GM12874 (cell line): ENCODE results near the gene COA4.

Experiments used
- TF ChIP-seq, protein P1 (sequence below): IDR thresholded peaks from 2 replicates; pipeline ENCODE4 v1.5.1; 2011; ENCODE audit warnings: low read depth, mild to moderate bottlenecking, control low read depth, low read length, moderate library complexity; ENCODE audit not compliant: insufficient read depth

Gene COA4

DNA sequence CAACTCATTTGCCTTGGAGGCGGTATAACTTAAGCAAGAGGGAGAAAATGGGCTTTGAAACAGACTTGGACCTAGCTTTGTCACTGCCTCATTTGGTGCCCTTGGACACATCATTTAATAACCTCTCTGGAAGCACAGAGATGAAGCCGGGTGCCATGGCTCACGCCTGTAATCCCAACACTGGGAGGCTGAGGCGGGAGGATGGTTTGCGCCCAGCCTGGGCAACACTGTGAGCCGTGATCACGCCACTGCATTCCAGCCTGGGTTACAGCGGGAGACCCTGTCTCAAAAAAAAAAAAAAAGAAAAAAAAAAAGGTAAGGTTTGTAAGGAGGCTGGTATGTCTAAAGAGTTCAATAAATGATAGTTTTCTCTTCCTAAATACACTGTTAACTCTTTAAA lies 806 bp downstream of the COA4 start:
- TF ChIP-seq, protein P1, sequence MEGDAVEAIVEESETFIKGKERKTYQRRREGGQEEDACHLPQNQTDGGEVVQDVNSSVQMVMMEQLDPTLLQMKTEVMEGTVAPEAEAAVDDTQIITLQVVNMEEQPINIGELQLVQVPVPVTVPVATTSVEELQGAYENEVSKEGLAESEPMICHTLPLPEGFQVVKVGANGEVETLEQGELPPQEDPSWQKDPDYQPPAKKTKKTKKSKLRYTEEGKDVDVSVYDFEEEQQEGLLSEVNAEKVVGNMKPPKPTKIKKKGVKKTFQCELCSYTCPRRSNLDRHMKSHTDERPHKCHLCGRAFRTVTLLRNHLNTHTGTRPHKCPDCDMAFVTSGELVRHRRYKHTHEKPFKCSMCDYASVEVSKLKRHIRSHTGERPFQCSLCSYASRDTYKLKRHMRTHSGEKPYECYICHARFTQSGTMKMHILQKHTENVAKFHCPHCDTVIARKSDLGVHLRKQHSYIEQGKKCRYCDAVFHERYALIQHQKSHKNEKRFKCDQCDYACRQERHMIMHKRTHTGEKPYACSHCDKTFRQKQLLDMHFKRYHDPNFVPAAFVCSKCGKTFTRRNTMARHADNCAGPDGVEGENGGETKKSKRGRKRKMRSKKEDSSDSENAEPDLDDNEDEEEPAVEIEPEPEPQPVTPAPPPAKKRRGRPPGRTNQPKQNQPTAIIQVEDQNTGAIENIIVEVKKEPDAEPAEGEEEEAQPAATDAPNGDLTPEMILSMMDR, result no peak

DNA sequence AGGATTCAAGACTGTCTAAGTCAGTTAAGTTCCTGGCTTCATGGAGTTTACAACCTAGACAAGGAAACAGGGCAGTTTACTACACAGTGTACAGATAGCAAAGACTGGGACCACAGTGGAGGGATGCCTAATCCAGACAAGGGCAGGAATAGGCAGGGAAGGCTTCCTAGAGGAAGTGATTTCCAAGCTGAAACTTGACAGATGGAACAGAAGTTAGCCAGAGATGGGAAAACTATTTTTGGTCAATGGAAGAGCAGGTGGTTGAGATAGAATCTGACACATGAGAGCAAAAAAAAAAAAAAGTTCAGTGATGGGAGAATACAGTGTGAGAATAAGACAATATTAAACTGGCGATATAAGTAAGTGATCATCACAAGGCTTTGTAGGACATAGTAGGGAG lies 1.3 kb downstream of the COA4 start:
- TF ChIP-seq, protein P1, result no peak

DNA sequence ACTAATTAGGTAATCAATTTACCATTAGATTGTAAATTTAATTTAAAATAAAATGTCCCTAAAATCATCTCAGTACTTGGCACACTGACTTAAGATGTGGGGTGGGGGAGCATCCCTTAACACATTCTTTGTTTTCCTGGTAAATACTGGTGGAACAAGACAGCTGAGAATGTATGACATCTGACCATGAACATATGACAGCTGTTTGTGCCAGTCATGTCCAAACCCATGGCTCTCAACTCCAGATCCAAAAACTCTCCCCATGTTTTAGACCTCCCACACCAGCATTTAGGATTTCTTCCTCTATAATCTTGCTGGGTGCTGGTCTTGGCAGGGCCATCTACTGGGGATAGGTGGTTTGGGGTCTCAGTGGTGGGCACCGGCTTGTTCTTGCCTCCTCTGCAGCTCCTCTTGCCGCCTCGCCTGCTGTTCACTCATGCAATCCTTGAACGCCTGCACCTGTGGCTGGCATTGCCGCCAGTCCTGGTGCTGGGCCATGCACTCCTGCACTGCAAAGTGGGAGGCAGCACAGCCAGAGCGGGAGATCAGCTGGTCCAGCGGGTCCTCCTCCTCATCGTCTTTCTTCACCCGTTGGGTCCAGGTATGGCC lies 3.8 kb downstream of the COA4 start:
- TF ChIP-seq, protein P1, result no peak

DNA sequence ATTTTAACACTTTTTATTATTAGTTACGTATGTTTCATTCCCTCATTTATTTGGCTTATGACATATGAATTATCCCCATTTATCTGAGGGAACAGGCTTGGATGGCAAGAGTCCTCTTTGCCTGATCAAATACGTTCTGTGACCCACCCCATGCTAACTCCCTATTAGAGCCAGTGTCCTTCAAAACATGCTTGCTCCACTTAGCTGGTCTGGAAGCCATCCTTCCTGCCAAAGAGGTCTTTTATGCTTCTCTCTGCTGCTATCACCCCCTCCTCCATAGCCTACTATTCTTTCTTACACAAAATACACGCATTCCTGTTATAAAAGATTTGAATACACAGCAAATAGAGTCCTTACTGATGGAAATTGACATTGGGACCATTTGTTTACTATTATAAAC lies 6.4 kb downstream of the COA4 start:
- TF ChIP-seq, protein P1, result no peak

DNA sequence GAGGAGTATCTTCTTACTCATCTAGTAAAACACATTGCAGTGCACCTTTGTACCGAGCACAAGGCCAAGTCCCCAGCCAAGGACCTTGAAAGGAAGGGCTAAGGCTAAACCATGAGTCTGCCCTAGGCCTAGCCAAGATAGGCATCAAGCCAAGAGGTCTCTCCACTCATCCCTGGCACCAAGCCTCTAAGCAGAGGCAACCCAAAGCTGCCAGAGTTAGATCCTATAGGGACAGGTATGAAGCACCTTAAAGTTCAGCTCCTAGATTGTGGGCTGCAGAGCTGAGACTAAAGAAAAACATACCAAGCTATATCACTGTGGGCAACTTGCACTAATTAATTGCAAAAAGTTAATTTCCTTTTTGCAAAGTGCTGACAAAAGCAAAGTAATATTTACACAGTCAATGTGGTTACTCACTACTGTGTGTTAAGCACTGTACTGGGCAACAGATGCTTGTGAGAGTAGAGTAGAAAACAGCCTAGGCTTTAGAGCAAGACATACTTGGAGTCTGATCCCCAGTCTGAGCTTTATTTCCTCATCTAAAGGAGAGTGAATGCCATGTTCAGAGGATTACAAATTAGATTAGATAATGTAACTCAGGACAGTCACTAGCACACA lies 7.2 kb downstream of the COA4 start:
- TF ChIP-seq, protein P1, result no peak

DNA sequence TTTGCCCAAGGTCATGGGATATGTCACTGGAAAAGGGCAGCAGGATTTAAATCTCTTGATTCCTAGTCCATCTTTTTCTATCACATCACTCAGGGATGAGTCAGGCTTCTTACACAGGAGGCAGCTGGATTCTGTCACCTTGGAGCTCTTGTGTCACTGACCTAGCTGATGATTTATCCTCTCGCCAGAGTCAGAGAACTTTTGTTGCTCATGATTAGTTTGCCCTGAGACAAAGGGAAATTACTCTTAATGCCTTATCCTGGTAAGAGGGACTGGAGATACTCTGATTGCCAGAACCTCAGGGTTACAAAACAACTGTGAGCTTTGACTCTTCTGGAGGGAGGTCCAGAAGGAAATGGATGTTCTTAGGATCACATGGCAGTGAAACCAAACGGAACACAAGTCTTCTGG lies 10.1 kb downstream of the COA4 start:
- TF ChIP-seq, protein P1, result no peak

DNA sequence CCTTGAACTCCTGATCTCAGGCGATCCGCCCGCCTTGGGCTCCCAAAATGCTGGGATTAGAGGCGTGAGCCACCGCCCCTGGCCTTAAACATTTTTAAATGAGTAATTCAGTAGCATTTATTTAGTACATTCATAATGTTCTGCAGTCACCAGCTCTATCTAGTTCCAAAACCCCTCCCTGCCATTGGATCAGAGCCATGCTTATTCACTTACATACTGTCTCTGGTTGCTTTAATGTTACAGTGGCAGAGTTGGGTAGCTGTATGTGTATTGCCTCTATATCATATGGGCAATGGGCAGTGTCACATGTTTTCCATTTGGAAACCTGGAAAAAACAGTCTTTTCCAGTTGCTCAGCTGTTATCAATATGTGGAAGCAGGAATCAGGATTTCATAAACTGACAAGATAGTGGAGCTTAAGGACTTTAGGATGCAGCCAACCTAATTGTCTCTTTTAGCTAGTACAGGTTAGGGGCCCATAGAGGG lies 10.5 kb downstream of the COA4 start:
- TF ChIP-seq, protein P1, result no peak
